ENCODE data around the gene KCND3. TPM values are rescaled to one million over a fixed set of nuclear protein-coding genes. Genes with fewer than 3 reads are reported as not detected.

The KCND3 gene
- total and polyA plus RNA-seq, 7 experiments from 2014 or later = 0.05 to 0.17 TPM; not detected in 5

- no peaks in the 10 kb centered on the region for H3K36me3 Mint-ChIP-seq
- Histone ChIP-seq H3K4me3 (ENCODE audit: low read length) (no peak overlapping the region), H3K4me1 (ENCODE audit: control insufficient read depth in 2 of 2, insufficient read depth in 2 of 2, low read length in 2 of 2) (no peaks in the 10 kb centered on the region), H3K36me3 (ENCODE audit: control insufficient read depth in 2 of 3, insufficient read depth in 3 of 3, low read length in 3 of 3) (no peaks in the 10 kb centered on the region), H3K9me3 (ENCODE audit: control insufficient read depth in 2 of 3, low read length in 3 of 3) (no peaks in the 10 kb centered on the region), H3K27me3 (ENCODE audit: control insufficient read depth in 2 of 2, insufficient read depth in 2 of 2, low read length in 2 of 2) (no peaks in the 10 kb centered on the region), H3K27ac (ENCODE audit: low read depth, low read length) (no peak overlapping the region)
- H3K27ac Mint-ChIP-seq = no peak overlapping the region
- no peak overlapping the region for H3K4me3 Mint-ChIP-seq
- no peak for DNase-seq
- intact Hi-C loops (cut with micrococcal nuclease) = no loop called here
- peaks cover 0 to 4% (median 0%) of the 10 kb centered on the region in 7 donors for H3K4me1 Mint-ChIP-seq
- peaks cover 32 to 43% (median 38%) of the 10 kb centered on the region in 5 donors for H3K27me3 Mint-ChIP-seq
- ChIA-PET POLR2A (no interaction called here), CTCF (no interaction called here)
- no peak for ATAC-seq
- peaks cover 0 to 2% (median 0%) of the 10 kb centered on the region in 11 donors for H3K9me3 Mint-ChIP-seq
These were observed 13.0 kb upstream of the KCND3 start for GRCh38 chr1:112002514-112002913.

DNA sequence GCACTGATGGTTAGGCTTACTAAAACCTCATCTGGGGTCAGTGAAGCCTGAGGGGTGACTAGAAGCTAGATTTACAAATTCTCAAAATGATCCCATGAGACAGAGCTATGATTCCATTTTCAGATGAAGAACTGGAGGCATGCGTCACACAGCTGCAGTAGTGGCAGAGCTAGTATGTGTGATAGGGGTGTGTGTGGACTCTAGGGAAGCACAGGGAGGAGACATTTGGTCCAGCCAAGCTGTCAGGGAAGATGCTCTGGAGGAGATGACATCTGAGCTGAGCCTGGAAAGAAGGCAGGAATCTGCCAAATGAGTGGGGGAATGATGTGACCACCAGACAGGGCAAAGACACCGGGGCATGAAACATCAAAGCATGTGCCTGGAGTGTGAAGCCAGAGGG, 12.0 kb upstream of the KCND3 start:
- ChIA-PET CTCF (no interaction called here), POLR2A (no interaction called here)
- Histone ChIP-seq H3K9me3 (ENCODE audit: control insufficient read depth in 2 of 3, low read length in 3 of 3) (no peaks in the 10 kb centered on the region), H3K4me1 (ENCODE audit: control insufficient read depth in 2 of 2, insufficient read depth in 2 of 2, low read length in 2 of 2) (no peaks in the 10 kb centered on the region), H3K36me3 (ENCODE audit: control insufficient read depth in 2 of 3, insufficient read depth in 3 of 3, low read length in 3 of 3) (no peaks in the 10 kb centered on the region), H3K27ac (ENCODE audit: low read depth, low read length) (no peak overlapping the region), H3K4me3 (ENCODE audit: low read length) (no peak overlapping the region), H3K27me3 (ENCODE audit: control insufficient read depth in 2 of 2, insufficient read depth in 2 of 2, low read length in 2 of 2) (no peaks in the 10 kb centered on the region)
- intact Hi-C loops (cut with micrococcal nuclease) = no loop called here
- Mint-ChIP-seq H3K27me3 (peaks cover 38 to 47% (median 41%) of the 10 kb centered on the region in 5 donors), H3K36me3 (no peaks in the 10 kb centered on the region), H3K9me3 (peaks cover 0 to 2% (median 0%) of the 10 kb centered on the region in 11 donors), H3K4me3 (no peak overlapping the region), H3K27ac (no peak overlapping the region), H3K4me1 (peaks cover 0 to 4% (median 0%) of the 10 kb centered on the region in 7 donors)
- DNase-seq (no peak), ATAC-seq (no peak)

- Histone ChIP-seq H3K4me3 (ENCODE audit: low read length) (no peak overlapping the region), H3K36me3 (ENCODE audit: control insufficient read depth in 2 of 3, insufficient read depth in 3 of 3, low read length in 3 of 3) (no peaks in the 10 kb centered on the region), H3K4me1 (ENCODE audit: control insufficient read depth in 2 of 2, insufficient read depth in 2 of 2, low read length in 2 of 2) (no peaks in the 10 kb centered on the region), H3K9me3 (ENCODE audit: control insufficient read depth in 2 of 3, low read length in 3 of 3) (no peaks in the 10 kb centered on the region), H3K27me3 (ENCODE audit: control insufficient read depth in 2 of 2, insufficient read depth in 2 of 2, low read length in 2 of 2) (no peaks in the 10 kb centered on the region), H3K27ac (ENCODE audit: low read depth, low read length) (no peak overlapping the region)
- Mint-ChIP-seq H3K27me3 (peaks cover 39 to 48% (median 46%) of the 10 kb centered on the region in 5 donors), H3K27ac (no peak overlapping the region), H3K36me3 (no peaks in the 10 kb centered on the region), H3K4me1 (no peaks in the 10 kb centered on the region), H3K9me3 (peaks cover 0 to 2% (median 0%) of the 10 kb centered on the region in 11 donors), H3K4me3 (no peak overlapping the region)
- ChIA-PET POLR2A (no interaction called here), CTCF (no interaction called here)
- no peak for DNase-seq
- intact Hi-C loops (cut with micrococcal nuclease) = no loop called here
- ATAC-seq = no peak
These were observed 10.6 kb upstream of the KCND3 start for GRCh38 chr1:112000048-112000447.

GRCh38 chr1:111998332-111998731, 8.9 kb upstream of the KCND3 start:
- POLR2A ChIA-PET = no interaction called here
- CTCF ChIA-PET = no interaction called here
- Mint-ChIP-seq H3K9me3 (peaks cover 0 to 2% (median 0%) of the 10 kb centered on the region in 11 donors), H3K4me1 (no peaks in the 10 kb centered on the region), H3K36me3 (no peaks in the 10 kb centered on the region), H3K27me3 (peaks cover 47 to 63% (median 53%) of the 10 kb centered on the region in 5 donors), H3K4me3 (no peak overlapping the region), H3K27ac (no peak overlapping the region)
- H3K27ac ChIP-seq (ENCODE audit: low read depth, low read length) = no peak overlapping the region
- intact Hi-C loops (cut with micrococcal nuclease) = no loop called here
- no peaks in the 10 kb centered on the region for H3K36me3 ChIP-seq (ENCODE audit: control insufficient read depth in 2 of 3, insufficient read depth in 3 of 3, low read length in 3 of 3)
- no peaks in the 10 kb centered on the region for H3K9me3 ChIP-seq (ENCODE audit: control insufficient read depth in 2 of 3, low read length in 3 of 3)
- H3K4me3 ChIP-seq (ENCODE audit: low read length) = no peak overlapping the region
- ATAC-seq (no peak), DNase-seq (no peak)
- no peaks in the 10 kb centered on the region for H3K4me1 ChIP-seq (ENCODE audit: control insufficient read depth in 2 of 2, insufficient read depth in 2 of 2, low read length in 2 of 2)
- H3K27me3 ChIP-seq (ENCODE audit: control insufficient read depth in 2 of 2, insufficient read depth in 2 of 2, low read length in 2 of 2) = no peaks in the 10 kb centered on the region

DNA sequence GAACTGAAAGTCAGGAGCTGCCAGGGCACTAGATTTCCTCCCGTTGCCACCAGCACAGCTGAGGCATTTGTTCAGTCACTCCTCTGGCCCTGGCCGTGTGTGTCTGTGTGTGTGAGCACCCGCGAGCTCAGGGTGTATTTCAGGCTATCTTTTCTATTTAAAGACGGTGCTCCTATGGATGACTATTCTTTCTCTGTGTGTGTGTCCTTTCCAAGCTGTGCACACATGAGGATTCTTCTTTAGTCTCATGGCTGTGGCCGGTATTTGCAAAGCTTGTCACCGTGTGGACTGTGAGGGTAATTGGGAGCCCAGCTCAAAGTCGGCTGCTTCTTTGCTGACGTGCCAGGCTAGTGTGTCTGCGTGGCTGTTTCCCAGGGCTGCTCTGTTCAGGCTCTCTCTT, 3.0 kb upstream of the KCND3 start:
- H3K36me3 ChIP-seq (ENCODE audit: control insufficient read depth in 2 of 3, insufficient read depth in 3 of 3, low read length in 3 of 3) = no peaks in the 10 kb centered on the region
- CTCF ChIA-PET = no interaction called here
- DNase-seq (no peak), ATAC-seq (no peak)
- peaks cover 0 to 3% (median 0%) of the 10 kb centered on the region in 11 donors for H3K9me3 Mint-ChIP-seq
- H3K27ac Mint-ChIP-seq = no peak overlapping the region
- H3K4me3 Mint-ChIP-seq = peak overlapping the region in 5 of 10 donors; percentile 2 to 89 (median 29)
- H3K4me1 ChIP-seq (ENCODE audit: control insufficient read depth in 2 of 2, insufficient read depth in 2 of 2, low read length in 2 of 2) = no peaks in the 10 kb centered on the region
- peaks cover 51 to 70% (median 67%) of the 10 kb centered on the region in 5 donors for H3K27me3 Mint-ChIP-seq
- intact Hi-C loops (cut with micrococcal nuclease) = no loop called here
- peaks cover 0 to 4% of the 10 kb centered on the region in 2 donors for H3K27me3 ChIP-seq (ENCODE audit: control insufficient read depth in 2 of 2, insufficient read depth in 2 of 2, low read length in 2 of 2)
- no peaks in the 10 kb centered on the region for H3K9me3 ChIP-seq (ENCODE audit: control insufficient read depth in 2 of 3, low read length in 3 of 3)
- no peak overlapping the region for H3K4me3 ChIP-seq (ENCODE audit: low read length)
- peaks cover 0 to 22% (median 8%) of the 10 kb centered on the region in 7 donors for H3K4me1 Mint-ChIP-seq
- no peaks in the 10 kb centered on the region for H3K36me3 Mint-ChIP-seq
- no peak overlapping the region for H3K27ac ChIP-seq (ENCODE audit: low read depth, low read length)
- POLR2A ChIA-PET = no interaction called here

- CTCF ChIA-PET = no interaction called here
- H3K4me3 ChIP-seq (ENCODE audit: low read length) = no peak overlapping the region
- Mint-ChIP-seq H3K9me3 (peaks cover 0 to 3% (median 0%) of the 10 kb centered on the region in 11 donors), H3K4me3 (peak overlapping the region in 9 of 10 donors; percentile 17 to 89 (median 47)), H3K36me3 (no peaks in the 10 kb centered on the region), H3K4me1 (peaks cover 0 to 22% (median 8%) of the 10 kb centered on the region in 7 donors), H3K27ac (no peak overlapping the region), H3K27me3 (peaks cover 64 to 76% (median 74%) of the 10 kb centered on the region in 5 donors)
- POLR2A ChIA-PET = no interaction called here
- H3K27me3 ChIP-seq (ENCODE audit: control insufficient read depth in 2 of 2, insufficient read depth in 2 of 2, low read length in 2 of 2) = peaks cover 0 to 4% of the 10 kb centered on the region in 2 donors
- DNase-seq = no peak
- no peaks in the 10 kb centered on the region for H3K36me3 ChIP-seq (ENCODE audit: control insufficient read depth in 2 of 3, insufficient read depth in 3 of 3, low read length in 3 of 3)
- H3K27ac ChIP-seq (ENCODE audit: low read depth, low read length) = no peak overlapping the region
- ATAC-seq = no peak
- no peaks in the 10 kb centered on the region for H3K4me1 ChIP-seq (ENCODE audit: control insufficient read depth in 2 of 2, insufficient read depth in 2 of 2, low read length in 2 of 2)
- intact Hi-C loops (cut with micrococcal nuclease) = no loop called here
- no peaks in the 10 kb centered on the region for H3K9me3 ChIP-seq (ENCODE audit: control insufficient read depth in 2 of 3, low read length in 3 of 3)
These were observed 1.6 kb upstream of the KCND3 start for GRCh38 chr1:111990878-111991718.

Data from naive thymus-derived CD4-positive, alpha-beta T cell (primary cell).